OCI-LY7 (cell line): ENCODE data around the gene BCL7A. TPM values are rescaled to one million over a fixed set of nuclear protein-coding genes. Genes with fewer than 3 reads are reported as not detected.

Experiments
- BruUV-seq: library from RNA; stranded (reverse); fragments of 400-500 nt; replicated peaks from 2 replicates; lab custom pipeline; 2021; lab: Mats Ljungman, UMichigan
- CTCF ChIA-PET: fragments of 300-600 bp; sonication (Branson Sonifier 250); formaldehyde crosslinking; loops from one replicate; lab custom pipeline; 2022; ENCODE audit warnings: antibody characterized with exemption; ENCODE audit not compliant: unreplicated experiment; lab: Charles Lee
- POLR2A ChIA-PET: fragments of 300-600 bp; sonication (Branson Sonifier 250); formaldehyde crosslinking; loops from one replicate; lab custom pipeline; 2022; ENCODE audit warnings: antibody characterized with exemption; lab: Charles Lee
- DNase-seq: peaks from one replicate; pipeline ENCODE4 v3.0.0-alpha.2; 2015; ENCODE audit warnings: low spot score
- H2AFZ ChIP-seq: fragments of 200-600 bp; sonication (generic), shearing (Covaris generic); 2 replicates; pipeline ENCODE4 v1.6.1; 2014; ENCODE audit warnings: mild to moderate bottlenecking, antibody characterized with exemption, low read length, moderate library complexity
- H3K27ac ChIP-seq: fragments of 200-600 bp; sonication (generic); 2 replicates; pipeline ENCODE4 v1.5.1; 2014; ENCODE audit warnings: mixed run types, low read depth, mild to moderate bottlenecking, moderate library complexity, low read length, inconsistent platforms; ENCODE audit not compliant: poor library complexity, severe bottlenecking
- H3K36me3 ChIP-seq: fragments of 200-600 bp; sonication (generic); 2 replicates; pipeline ENCODE4 v1.6.1; 2014; ENCODE audit warnings: mild to moderate bottlenecking, antibody characterized with exemption, low read length, moderate library complexity, mixed read lengths; ENCODE audit not compliant: insufficient read depth
- H3K4me1 ChIP-seq: fragments of 200-600 bp; sonication (generic); 2 replicates; pipeline ENCODE4 v1.5.1; 2014; ENCODE audit warnings: mild to moderate bottlenecking, low read length; ENCODE audit not compliant: insufficient read depth, poor library complexity, severe bottlenecking
- H3K4me2 ChIP-seq: fragments of 200-600 bp; sonication (generic); 2 replicates; pipeline ENCODE4 v1.6.1; 2014; ENCODE audit warnings: mild to moderate bottlenecking, low read length
- H3K4me3 ChIP-seq: fragments of 200-600 bp; sonication (generic); 2 replicates; pipeline ENCODE4 v1.5.1; 2014; ENCODE audit warnings: mild to moderate bottlenecking, low read depth, low read length; ENCODE audit not compliant: poor library complexity, severe bottlenecking
- H3K79me2 ChIP-seq: fragments of 200-600 bp; sonication (generic); 2 replicates; pipeline ENCODE4 v1.6.1; 2016; ENCODE audit warnings: low read depth, mild to moderate bottlenecking, low read length, moderate library complexity, mixed read lengths; ENCODE audit not compliant: insufficient read depth
- H3K9me2 ChIP-seq: fragments of 200-600 bp; sonication (generic); 2 replicates; pipeline ENCODE4 v1.6.1; 2016; ENCODE audit warnings: mild to moderate bottlenecking, low read length, mixed read lengths; ENCODE audit not compliant: insufficient read depth
- H3K9me3 ChIP-seq: fragments of 200-600 bp; sonication (generic); 2 replicates; pipeline ENCODE4 v1.6.1; 2014; ENCODE audit warnings: mild to moderate bottlenecking, mixed run types, low read length, mixed read lengths
- H4K20me1 ChIP-seq: fragments of 200-600 bp; sonication (generic); 2 replicates; pipeline ENCODE4 v1.6.1; 2014; ENCODE audit warnings: mild to moderate bottlenecking, antibody characterized with exemption, low read length, moderate library complexity, mixed read lengths; ENCODE audit not compliant: insufficient read depth
- EZH2phosphoT487 ChIP-seq: fragments of 200-600 bp; sonication (generic); IDR thresholded peaks from 2 replicates; pipeline ENCODE4 v1.6.1; 2018; ENCODE audit warnings: low read depth, borderline replicate concordance, mild to moderate bottlenecking, mixed run types, antibody characterized with exemption, low read length, moderate library complexity, mixed read lengths
- intact Hi-C: fragments of 100-400 bp; cut with micrococcal nuclease; formaldehyde crosslinking; loops from one replicate; pipeline ENCODE4 v1.10.0; 2022; ENCODE audit not compliant: unreplicated experiment
- total RNA-seq, 2 experiments: library from RNA; depleted of rRNA in 1 of 2; stranded (reverse); fragments of >200 nt in 1 of 2; shearing (Covaris generic) in 1 of 2; gene quantifications; 2 replicates each; pipeline ENCODE4 v1.2.3, GENCODE V29; 2014 to 2022
- TF ChIP-seq, protein P1 (sequence below): fragments of 200-600 bp; sonication (generic); conservative IDR thresholded peaks from 2 replicates; pipeline ENCODE4 v1.5.1; 2014; ENCODE audit warnings: mild to moderate bottlenecking, antibody characterized with exemption, low read length, moderate library complexity, mixed read lengths

BCL7A gene
- total RNA-seq, 2 experiments from 2014 or later = 76.2 to 84.7 TPM

DNA sequence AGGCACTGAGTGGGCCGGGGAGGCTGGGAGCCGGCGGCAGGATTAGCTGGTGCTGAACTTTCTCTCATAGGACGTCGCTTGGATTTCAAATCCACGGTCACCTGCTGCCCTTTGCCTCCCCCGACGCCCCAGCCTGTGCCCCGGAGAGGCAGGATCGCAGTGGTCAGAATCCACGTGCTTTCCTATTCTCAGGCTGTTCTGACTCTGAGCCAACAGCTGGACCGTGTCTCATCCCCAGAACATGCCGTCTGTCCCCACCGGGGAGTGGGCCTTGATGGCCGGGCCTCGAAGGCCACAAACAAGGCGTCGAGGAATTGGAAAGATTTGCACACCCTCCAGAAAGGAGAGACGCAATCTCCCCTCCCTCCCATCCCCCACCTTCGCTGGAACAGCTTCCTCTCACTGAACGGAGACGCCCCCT lies 38.4 kb downstream of the BCL7A start:
- no peaks in the 10 kb centered on the region for H3K9me2 ChIP-seq
- CTCF ChIA-PET = no interaction called here
- no peak for TF ChIP-seq EZH2phosphoT487
- TF ChIP-seq, protein P1, sequence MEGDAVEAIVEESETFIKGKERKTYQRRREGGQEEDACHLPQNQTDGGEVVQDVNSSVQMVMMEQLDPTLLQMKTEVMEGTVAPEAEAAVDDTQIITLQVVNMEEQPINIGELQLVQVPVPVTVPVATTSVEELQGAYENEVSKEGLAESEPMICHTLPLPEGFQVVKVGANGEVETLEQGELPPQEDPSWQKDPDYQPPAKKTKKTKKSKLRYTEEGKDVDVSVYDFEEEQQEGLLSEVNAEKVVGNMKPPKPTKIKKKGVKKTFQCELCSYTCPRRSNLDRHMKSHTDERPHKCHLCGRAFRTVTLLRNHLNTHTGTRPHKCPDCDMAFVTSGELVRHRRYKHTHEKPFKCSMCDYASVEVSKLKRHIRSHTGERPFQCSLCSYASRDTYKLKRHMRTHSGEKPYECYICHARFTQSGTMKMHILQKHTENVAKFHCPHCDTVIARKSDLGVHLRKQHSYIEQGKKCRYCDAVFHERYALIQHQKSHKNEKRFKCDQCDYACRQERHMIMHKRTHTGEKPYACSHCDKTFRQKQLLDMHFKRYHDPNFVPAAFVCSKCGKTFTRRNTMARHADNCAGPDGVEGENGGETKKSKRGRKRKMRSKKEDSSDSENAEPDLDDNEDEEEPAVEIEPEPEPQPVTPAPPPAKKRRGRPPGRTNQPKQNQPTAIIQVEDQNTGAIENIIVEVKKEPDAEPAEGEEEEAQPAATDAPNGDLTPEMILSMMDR = no peak
- H3K79me2 ChIP-seq = 0 out of 2 replicates have a peak, but pooled peaks cover 4% of the 10 kb centered on the region
- H3K4me2 ChIP-seq = no peak overlapping the region
- DNase-seq = no peak
- H3K27ac ChIP-seq = no peak overlapping the region
- intact Hi-C loops = no loop called here
- no peak overlapping the region for H3K4me3 ChIP-seq
- BruUV-seq = no TSS peak
- no peak overlapping the region for H2AFZ ChIP-seq
- peaks cover 71% of the 10 kb centered on the region for H3K36me3 ChIP-seq
- H3K4me1 ChIP-seq = peaks cover 16% of the 10 kb centered on the region
- no peaks in the 10 kb centered on the region for H3K9me3 ChIP-seq
- H4K20me1 ChIP-seq = no peaks in the 10 kb centered on the region
- POLR2A ChIA-PET = no interaction called here

DNA sequence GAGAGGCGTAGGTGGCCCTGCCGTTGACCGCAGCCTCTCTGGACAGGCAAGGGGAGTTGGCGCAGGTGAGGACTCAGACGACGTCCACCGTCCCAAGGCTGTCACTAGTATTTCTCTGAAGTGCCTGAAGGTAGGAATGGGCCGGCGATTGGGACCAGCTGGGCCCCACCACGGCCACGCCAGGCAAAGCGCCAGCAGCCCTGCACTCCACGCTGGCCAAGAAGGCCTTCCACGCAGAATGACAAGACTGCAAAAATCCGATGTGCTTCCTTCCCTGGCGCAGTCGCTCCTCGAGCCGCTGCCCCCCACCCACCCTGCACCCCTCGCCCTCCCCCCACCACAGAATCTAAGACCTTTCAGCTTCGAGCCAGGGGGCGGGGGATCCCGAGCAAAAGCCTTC lies 39.6 kb downstream of the BCL7A start:
- H3K4me1 ChIP-seq = peaks cover 18% of the 10 kb centered on the region
- 0 out of 2 replicates have a peak, but pooled peaks cover 4% of the 10 kb centered on the region for H3K79me2 ChIP-seq
- H3K27ac ChIP-seq = no peak overlapping the region
- H3K36me3 ChIP-seq = peaks cover 60% of the 10 kb centered on the region
- no peaks in the 10 kb centered on the region for H4K20me1 ChIP-seq
- no TSS peak for BruUV-seq
- POLR2A ChIA-PET = interaction anchor here (0.7 kb wide), 1 partner anchor 19 kb away, joined by 3 read pairs; no protein-coding TSS in a partner anchor
- H3K9me3 ChIP-seq = no peaks in the 10 kb centered on the region
- intact Hi-C loops = no loop called here
- H2AFZ ChIP-seq = no peak overlapping the region
- no peak overlapping the region for H3K4me2 ChIP-seq
- no peak for TF ChIP-seq EZH2phosphoT487
- TF ChIP-seq, protein P1 = no peak
- no peak for DNase-seq
- no peak overlapping the region for H3K4me3 ChIP-seq
- CTCF ChIA-PET = no interaction called here
- H3K9me2 ChIP-seq = no peaks in the 10 kb centered on the region

DNA sequence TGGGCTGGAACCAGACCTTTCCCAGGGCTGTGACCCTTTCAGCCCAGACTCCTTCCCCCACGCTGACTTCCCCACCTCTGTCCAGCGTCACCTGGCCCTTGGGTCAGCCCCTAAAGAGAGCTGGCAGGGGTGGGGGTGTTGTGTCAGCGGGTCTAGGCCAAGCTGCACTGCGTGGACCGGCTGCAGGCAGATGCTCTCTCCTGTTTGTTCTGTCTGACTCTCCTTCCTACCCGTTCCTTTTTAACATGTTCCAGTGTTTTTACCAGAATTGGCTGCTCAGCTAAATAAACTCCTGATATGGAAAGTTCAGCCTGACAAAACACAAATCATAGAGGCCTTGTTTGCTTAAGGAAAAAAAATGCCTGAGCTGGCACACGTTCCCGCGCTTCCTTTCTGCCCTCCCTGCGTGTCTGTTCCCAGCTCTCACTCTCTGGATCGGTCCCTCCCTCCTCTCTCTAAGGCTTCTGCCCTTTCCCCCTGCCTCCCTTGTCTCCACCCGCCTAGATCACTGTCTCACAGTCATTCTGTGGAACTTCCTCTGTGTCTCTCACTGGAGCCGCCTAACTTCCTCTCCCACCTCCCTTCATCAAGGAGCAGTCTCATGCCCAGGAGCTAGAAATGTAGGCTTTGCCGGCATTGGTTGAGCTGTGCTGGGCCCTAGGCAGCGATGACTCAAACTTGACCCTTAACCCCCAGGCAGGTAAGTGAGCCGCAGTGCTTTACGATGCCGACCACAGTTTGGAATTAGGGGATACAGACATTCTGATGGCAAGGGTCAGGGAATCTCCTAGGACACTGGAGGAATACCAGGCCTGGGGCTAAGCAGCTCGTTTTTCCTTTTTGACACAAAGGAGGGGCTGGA lies 41.4 kb downstream of the BCL7A start:
- no peak overlapping the region for H2AFZ ChIP-seq
- no peak for DNase-seq
- H3K4me1 ChIP-seq = peaks cover 25% of the 10 kb centered on the region
- no TSS peak for BruUV-seq
- no peaks in the 10 kb centered on the region for H3K9me3 ChIP-seq
- no peaks in the 10 kb centered on the region for H4K20me1 ChIP-seq
- intact Hi-C loops = no loop called here
- H3K79me2 ChIP-seq = no peaks in the 10 kb centered on the region
- H3K27ac ChIP-seq = peak overlapping the region; percentile 13
- no peak overlapping the region for H3K4me2 ChIP-seq
- H3K9me2 ChIP-seq = no peaks in the 10 kb centered on the region
- peaks cover 42% of the 10 kb centered on the region for H3K36me3 ChIP-seq
- ChIA-PET POLR2A (interaction anchor here (0.6 kb wide), 1 partner anchor 101 kb away, joined by 4 read pairs; no protein-coding TSS in a partner anchor), CTCF (no interaction called here)
- H3K4me3 ChIP-seq = no peak overlapping the region
- no peak for TF ChIP-seq EZH2phosphoT487
- TF ChIP-seq, protein P1 = no peak
